HG02798 (cell line): ENCODE data around the gene VPS29.

Experiments used
- ATAC-seq: cut with Tn5 transposase; IDR thresholded peaks from one replicate; pipeline ENCODE4 v1.9.1; 2021; ENCODE audit warnings: mild to moderate bottlenecking; ENCODE audit not compliant: unreplicated experiment, poor library complexity

The VPS29 gene

GRCh38 chr12:110453569-110454296 lies 48.2 kb downstream of the VPS29 start:
- no peak for ATAC-seq

- ATAC-seq: no peak
These were observed 50.6 kb downstream of the VPS29 start for GRCh38 chr12:110451263-110451662.

- peak; percentile 98 for ATAC-seq
These were observed 52.0 kb downstream of the VPS29 start, which contains the start of gene ARPC3 for GRCh38 chr12:110449799-110450497. TSS of gene ARPC3 (minus strand) at chr12:110450337. CDS start at chr12:110450260, 77 bp downstream.

GRCh38 chr12:110444455-110444854 lies 57.5 kb downstream of the VPS29 start:
- ATAC-seq: no peak
